SK-N-MC (cell line): ENCODE data around the gene CDH18.

Experiments
- EZH2 ChIP-seq: fragments of 200-600 bp; sonication (generic); IDR thresholded peaks from one replicate; pipeline ENCODE4 v1.6.1; 2017; ENCODE audit warnings: antibody characterized with exemption
- FOXP2 ChIP-seq: optimal IDR thresholded peaks from 2 replicates; pipeline ENCODE3; 2011; ENCODE audit warnings: mild to moderate bottlenecking, moderate library complexity; ENCODE audit not compliant: insufficient read depth; ENCODE audit errors: extremely low read length, control extremely low read depth
- POLR2AphosphoS5 ChIP-seq: IDR thresholded peaks from 2 replicates; pipeline ENCODE4 v1.6.1; 2012; ENCODE audit warnings: mild to moderate bottlenecking, low read depth, low read length, borderline replicate concordance

DNA sequence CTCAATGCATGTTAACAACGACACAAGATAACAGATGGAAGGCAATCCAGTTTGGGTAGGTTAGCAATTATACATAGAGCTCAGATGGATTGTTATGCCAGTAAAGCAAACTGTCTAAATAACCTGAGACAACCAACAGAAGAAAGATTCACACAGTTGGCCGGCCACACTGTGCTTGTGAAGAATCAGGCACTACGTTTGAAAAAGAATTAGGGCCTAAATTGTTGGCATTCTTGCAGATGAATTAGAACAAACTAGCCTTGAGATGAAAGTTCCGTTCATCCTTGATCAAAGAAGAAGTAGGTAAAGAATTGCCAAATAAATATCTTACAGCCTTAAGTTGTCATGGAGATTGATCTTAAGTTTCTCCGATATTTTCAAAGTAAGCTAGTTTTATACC is 210.6 kb downstream of the CDH18 start:
- TF ChIP-seq POLR2AphosphoS5 (no peak), EZH2 (no peak), FOXP2 (no peak)
